ENCODE measurements around the gene TNS4.

- no peak for TF ChIP-seq POLR2A (IDR thresholded peaks at IDR 0.05; ENCODE audit: low read length)
- TF ChIP-seq GATA1 (IDR thresholded peaks at IDR 0.05; ENCODE audit: low read depth, low read length): no peak
Measured at GRCh38 chr17:40448213-40448638, 53.2 kb downstream of the TNS4 start.

All from erythroblast (primary cell).